ENCODE data around the gene ANO4.

Gene ANO4

DNA sequence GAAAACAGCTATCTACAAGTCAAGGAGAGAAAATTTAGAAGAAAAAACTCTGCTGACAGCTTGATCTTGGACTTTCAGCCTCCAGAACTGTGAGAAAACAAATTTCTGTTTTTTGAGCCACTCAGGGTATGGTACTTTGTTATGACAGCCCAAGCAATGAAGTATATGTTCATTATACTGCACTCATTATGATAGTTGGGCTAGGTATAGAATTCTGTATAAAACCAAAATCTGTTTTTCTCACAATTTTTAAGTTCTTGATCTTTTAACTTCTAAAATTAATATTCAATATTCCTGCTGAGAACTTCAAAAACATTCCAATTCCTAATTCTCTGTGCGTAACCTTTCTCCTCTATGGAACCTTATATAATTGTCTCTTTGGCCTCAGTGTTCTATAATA, 214.7 kb downstream of the ANO4 start:
- Histone ChIP-seq H2AFZ (ENCODE audit: low read length) (no peak overlapping the region), H3K9me3 (replicated peaks; ENCODE audit: insufficient read depth, low read length) (no peaks in the 10 kb centered on the region), H3F3A (ENCODE audit: insufficient read depth, low read length) (no peaks in the 10 kb centered on the region), H3K79me2 (ENCODE audit: low read length) (no peaks in the 10 kb centered on the region), H3K9ac (ENCODE audit: low read length) (no peak overlapping the region), H3K4me3 (ENCODE audit: low read length) (no peak overlapping the region), H4K20me1 (ENCODE audit: insufficient read depth, low read length) (no peaks in the 10 kb centered on the region), H3K27ac (ENCODE audit: low read length) (no peak overlapping the region), H3K27me3 (replicated peaks; ENCODE audit: insufficient read depth, low read length) (peaks cover 4% of the 10 kb centered on the region; the same call in 1 of the 2 replicates), H3K9me2 (replicated peaks; ENCODE audit: insufficient read depth, low read length) (no peaks in the 10 kb centered on the region), H3K4me2 (ENCODE audit: low read depth, low read length) (no peak overlapping the region), H3K36me3 (replicated peaks; ENCODE audit: insufficient read depth, low read length) (no peaks in the 10 kb centered on the region), H3K4me1 (ENCODE audit: low read length) (no peaks in the 10 kb centered on the region)
- DNase-seq, result no peak
- TF ChIP-seq, protein P1, sequence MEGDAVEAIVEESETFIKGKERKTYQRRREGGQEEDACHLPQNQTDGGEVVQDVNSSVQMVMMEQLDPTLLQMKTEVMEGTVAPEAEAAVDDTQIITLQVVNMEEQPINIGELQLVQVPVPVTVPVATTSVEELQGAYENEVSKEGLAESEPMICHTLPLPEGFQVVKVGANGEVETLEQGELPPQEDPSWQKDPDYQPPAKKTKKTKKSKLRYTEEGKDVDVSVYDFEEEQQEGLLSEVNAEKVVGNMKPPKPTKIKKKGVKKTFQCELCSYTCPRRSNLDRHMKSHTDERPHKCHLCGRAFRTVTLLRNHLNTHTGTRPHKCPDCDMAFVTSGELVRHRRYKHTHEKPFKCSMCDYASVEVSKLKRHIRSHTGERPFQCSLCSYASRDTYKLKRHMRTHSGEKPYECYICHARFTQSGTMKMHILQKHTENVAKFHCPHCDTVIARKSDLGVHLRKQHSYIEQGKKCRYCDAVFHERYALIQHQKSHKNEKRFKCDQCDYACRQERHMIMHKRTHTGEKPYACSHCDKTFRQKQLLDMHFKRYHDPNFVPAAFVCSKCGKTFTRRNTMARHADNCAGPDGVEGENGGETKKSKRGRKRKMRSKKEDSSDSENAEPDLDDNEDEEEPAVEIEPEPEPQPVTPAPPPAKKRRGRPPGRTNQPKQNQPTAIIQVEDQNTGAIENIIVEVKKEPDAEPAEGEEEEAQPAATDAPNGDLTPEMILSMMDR (IDR thresholded peaks at IDR 0.05; ENCODE audit: low read length), result no peak
- TF ChIP-seq EZH2phosphoT487 (IDR thresholded peaks at IDR 0.05; ENCODE audit: low read length) (no peak), EZH2 (optimal IDR thresholded peaks at IDR 0.05; ENCODE audit: low read depth, low read length) (no peak)

DNA sequence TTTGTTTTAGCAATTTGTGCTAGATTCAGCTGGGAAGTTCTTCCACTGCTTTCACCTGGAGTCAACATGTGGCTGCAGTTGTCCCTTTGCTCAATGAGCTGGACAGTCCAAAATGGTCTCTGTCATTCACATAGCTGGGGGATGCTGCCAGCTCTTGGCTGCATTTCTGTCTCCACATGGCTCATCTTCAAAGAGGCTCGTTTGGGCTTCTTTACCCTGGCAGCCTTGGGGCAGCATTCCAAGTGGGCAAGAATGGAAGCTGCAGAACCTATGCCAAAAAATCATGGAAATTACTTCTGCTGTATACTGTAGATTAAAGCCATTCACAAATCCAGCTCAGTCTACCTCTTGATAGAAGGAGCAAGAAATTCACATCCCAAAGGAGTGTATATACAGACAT, 216.3 kb downstream of the ANO4 start:
- Histone ChIP-seq H3K79me2 (ENCODE audit: low read length) (no peaks in the 10 kb centered on the region), H3F3A (ENCODE audit: insufficient read depth, low read length) (no peaks in the 10 kb centered on the region)
- TF ChIP-seq, protein P1 (IDR thresholded peaks at IDR 0.05; ENCODE audit: low read length), result no peak
- no peak for TF ChIP-seq EZH2phosphoT487 (IDR thresholded peaks at IDR 0.05; ENCODE audit: low read length)
- TF ChIP-seq EZH2 (optimal IDR thresholded peaks at IDR 0.05; ENCODE audit: low read depth, low read length), result no peak

GRCh38 chr12:101013993-101014392, 219.4 kb downstream of the ANO4 start:
- H3K27me3 ChIP-seq (replicated peaks; ENCODE audit: insufficient read depth, low read length), result no peaks in the 10 kb centered on the region
- H3K4me1 ChIP-seq (ENCODE audit: low read length), result no peaks in the 10 kb centered on the region
- H3K27ac ChIP-seq (ENCODE audit: low read length), result no peak overlapping the region
- no peak overlapping the region for H2AFZ ChIP-seq (ENCODE audit: low read length)
- H3F3A ChIP-seq (ENCODE audit: insufficient read depth, low read length), result no peaks in the 10 kb centered on the region
- H3K9ac ChIP-seq (ENCODE audit: low read length), result no peak overlapping the region
- H3K9me2 ChIP-seq (replicated peaks; ENCODE audit: insufficient read depth, low read length), result no peaks in the 10 kb centered on the region
- H3K79me2 ChIP-seq (ENCODE audit: low read length), result no peaks in the 10 kb centered on the region
- H3K4me3 ChIP-seq (ENCODE audit: low read length), result no peak overlapping the region
- no peak for DNase-seq
- H3K4me2 ChIP-seq (ENCODE audit: low read depth, low read length), result no peak overlapping the region
- no peaks in the 10 kb centered on the region for H4K20me1 ChIP-seq (ENCODE audit: insufficient read depth, low read length)
- H3K36me3 ChIP-seq (replicated peaks; ENCODE audit: insufficient read depth, low read length), result no peaks in the 10 kb centered on the region
- TF ChIP-seq EZH2 (optimal IDR thresholded peaks at IDR 0.05; ENCODE audit: low read depth, low read length) (no peak), EZH2phosphoT487 (IDR thresholded peaks at IDR 0.05; ENCODE audit: low read length) (no peak)
- TF ChIP-seq, protein P1 (IDR thresholded peaks at IDR 0.05; ENCODE audit: low read length), result no peak
- no peaks in the 10 kb centered on the region for H3K9me3 ChIP-seq (replicated peaks; ENCODE audit: insufficient read depth, low read length)

More for the DNA sequence above, 216.3 kb downstream of the ANO4 start:
- H3K36me3 ChIP-seq (replicated peaks; ENCODE audit: insufficient read depth, low read length), result no peaks in the 10 kb centered on the region
- H3K27ac ChIP-seq (ENCODE audit: low read length), result no peak overlapping the region
- H4K20me1 ChIP-seq (ENCODE audit: insufficient read depth, low read length), result no peaks in the 10 kb centered on the region
- H3K9me3 ChIP-seq (replicated peaks; ENCODE audit: insufficient read depth, low read length), result no peaks in the 10 kb centered on the region
- H3K27me3 ChIP-seq (replicated peaks; ENCODE audit: insufficient read depth, low read length), result no peaks in the 10 kb centered on the region
- H3K9me2 ChIP-seq (replicated peaks; ENCODE audit: insufficient read depth, low read length), result no peaks in the 10 kb centered on the region
- H2AFZ ChIP-seq (ENCODE audit: low read length), result no peak overlapping the region
- no peaks in the 10 kb centered on the region for H3K4me1 ChIP-seq (ENCODE audit: low read length)
- no peak overlapping the region for H3K9ac ChIP-seq (ENCODE audit: low read length)
- DNase-seq, result no peak
- no peak overlapping the region for H3K4me2 ChIP-seq (ENCODE audit: low read depth, low read length)
- no peak overlapping the region for H3K4me3 ChIP-seq (ENCODE audit: low read length)
